ENCODE results near the gene RENBP.

Gene RENBP

GRCh38 chrX:153927922-153928760, 16.3 kb downstream of the RENBP start:
- H3K4me3 ChIP-seq (ENCODE audit: low read length) = peak overlapping the region; percentile 55; the same call in 1 of the 2 replicates
- no peak for TF ChIP-seq ZNF274 (IDR thresholded peaks at IDR 0.05; ENCODE audit: low read depth, low read length)

GRCh38 chrX:153927672-153927921, 16.8 kb downstream of the RENBP start:
- H3K4me3 ChIP-seq (ENCODE audit: low read length) = peak overlapping the region; percentile 55; the same call in 1 of the 2 replicates
- no peak for TF ChIP-seq ZNF274 (IDR thresholded peaks at IDR 0.05; ENCODE audit: low read depth, low read length)

- no peak for TF ChIP-seq ZNF274 (IDR thresholded peaks at IDR 0.05; ENCODE audit: low read depth, low read length)
- H3K4me3 ChIP-seq (ENCODE audit: low read length) = peak overlapping the region; percentile 55; the same call in 1 of the 2 replicates
Measured at GRCh38 chrX:153926858-153927671, 17.4 kb downstream of the RENBP start.

GRCh38 chrX:153926552-153926857, 17.9 kb downstream of the RENBP start:
- TF ChIP-seq ZNF274 (IDR thresholded peaks at IDR 0.05; ENCODE audit: low read depth, low read length) = no peak
- peak overlapping the region; percentile 74; the same call in 1 of the 2 replicates for H3K4me3 ChIP-seq (ENCODE audit: low read length)

- peak within 1 kb of the TSS; percentile 74 for H3K4me3 ChIP-seq (ENCODE audit: low read length)
- no peak for TF ChIP-seq ZNF274 (IDR thresholded peaks at IDR 0.05; ENCODE audit: low read depth, low read length)
Measured at GRCh38 chrX:153925739-153926551, 18.5 kb downstream of the RENBP start, which contains the start of gene ARHGAP4. Gene ARHGAP4 (minus strand): TSS chrX:153926264. CDS start chrX:153926202, 62 bp downstream.

GRCh38 chrX:153925387-153925738, 19.1 kb downstream of the RENBP start:
- peak overlapping the region; percentile 74; the same call in 1 of the 2 replicates for H3K4me3 ChIP-seq (ENCODE audit: low read length)

GRCh38 chrX:153924149-153924861, 20.1 kb downstream of the RENBP start:
- TF ChIP-seq ZNF274 (IDR thresholded peaks at IDR 0.05; ENCODE audit: low read depth, low read length) = no peak
- H3K4me3 ChIP-seq (ENCODE audit: low read length) = peak overlapping the region; percentile 74; the same call in 1 of the 2 replicates

More at GRCh38 chrX:153925387-153925738, 19.1 kb downstream of the RENBP start:
- TF ChIP-seq ZNF274 (IDR thresholded peaks at IDR 0.05; ENCODE audit: low read depth, low read length) = no peak

GRCh38 chrX:153922932-153923857, 21.2 kb downstream of the RENBP start:
- H3K4me3 ChIP-seq (ENCODE audit: low read length) = no peak overlapping the region; the same call in 1 of the 2 replicates
- no peak for TF ChIP-seq ZNF274 (IDR thresholded peaks at IDR 0.05; ENCODE audit: low read depth, low read length)

- TF ChIP-seq ZNF274 (IDR thresholded peaks at IDR 0.05; ENCODE audit: low read depth, low read length) = no peak
- H3K4me3 ChIP-seq (ENCODE audit: low read length) = no peak overlapping the region
Measured at GRCh38 chrX:153921511-153922446, 22.7 kb downstream of the RENBP start.

- TF ChIP-seq ZNF274 (IDR thresholded peaks at IDR 0.05; ENCODE audit: low read depth, low read length) = no peak
- H3K4me3 ChIP-seq (ENCODE audit: low read length) = no peak overlapping the region
Measured at GRCh38 chrX:153921070-153921469, 23.4 kb downstream of the RENBP start.

- no peak for TF ChIP-seq ZNF274 (IDR thresholded peaks at IDR 0.05; ENCODE audit: low read depth, low read length)
- no peak overlapping the region for H3K4me3 ChIP-seq (ENCODE audit: low read length)
Measured at GRCh38 chrX:153920546-153920945, 23.9 kb downstream of the RENBP start.

- no peak overlapping the region for H3K4me3 ChIP-seq (ENCODE audit: low read length)
- TF ChIP-seq ZNF274 (IDR thresholded peaks at IDR 0.05; ENCODE audit: low read depth, low read length) = no peak
Measured at GRCh38 chrX:153919281-153919680, 25.2 kb downstream of the RENBP start.
